ENCODE measurements around the gene ZNF691.
"Not testable (repeated sequence)": the region's sequence is repeated elsewhere in the genome, so short reads cannot be mapped to it uniquely, and the experiment has no call there.

Gene ZNF691

GRCh38 chr1:42886800-42887199 lies 40.4 kb downstream of the ZNF691 start:
- 94 to 95% methylated on average over 21 of the region's 21 CpGs for WGBS, 2 experiments (ENCODE audit: insufficient coverage in 2 of 2)
- Histone ChIP-seq H3K36me3 (ENCODE audit: control insufficient read depth, insufficient read depth, low read length) (no peaks in the 10 kb centered on the region), H3K9me3 (ENCODE audit: control insufficient read depth, low read length) (no peaks in the 10 kb centered on the region), H3K4me3 (ENCODE audit: extremely low read depth, insufficient read depth, low read length, poor library complexity, severe bottlenecking) (no peak overlapping the region), H3K27ac (ENCODE audit: low read depth, low read length, severe bottlenecking) (no peak overlapping the region), H3K4me1 (ENCODE audit: control insufficient read depth, insufficient read depth, low read length, poor library complexity, severe bottlenecking) (no peaks in the 10 kb centered on the region)

DNA sequence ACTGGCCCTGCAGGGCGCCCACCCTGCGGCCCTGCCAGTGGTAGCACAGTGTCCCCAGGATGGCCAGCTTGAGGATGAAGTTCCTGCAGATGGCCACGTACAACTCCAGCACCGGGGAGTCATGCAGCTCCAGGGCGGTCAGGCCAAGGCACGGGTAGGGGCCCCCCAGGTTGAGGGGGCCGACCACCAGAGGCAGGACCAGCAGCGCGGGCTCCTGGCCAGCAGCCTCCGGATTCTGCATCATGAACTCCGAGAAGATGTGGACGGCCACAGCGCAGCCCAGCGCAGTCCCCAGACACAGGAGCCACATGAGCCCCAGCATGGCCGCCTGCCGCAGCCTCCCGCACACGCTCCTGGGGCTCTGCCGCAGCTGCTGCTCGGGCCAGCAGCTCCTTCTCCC lies 41.0 kb downstream of the ZNF691 start:
- Histone ChIP-seq H3K9me3 (ENCODE audit: control insufficient read depth, low read length) (no peaks in the 10 kb centered on the region), H3K4me1 (ENCODE audit: control insufficient read depth, insufficient read depth, low read length, poor library complexity, severe bottlenecking) (no peaks in the 10 kb centered on the region), H3K36me3 (ENCODE audit: control insufficient read depth, insufficient read depth, low read length) (no peaks in the 10 kb centered on the region), H3K4me3 (ENCODE audit: extremely low read depth, insufficient read depth, low read length, poor library complexity, severe bottlenecking) (no peak overlapping the region), H3K27ac (ENCODE audit: low read depth, low read length, severe bottlenecking) (no peak overlapping the region)
- 88 to 92% methylated on average over 20 of the region's 20 CpGs for WGBS, 2 experiments (ENCODE audit: insufficient coverage in 2 of 2)

DNA sequence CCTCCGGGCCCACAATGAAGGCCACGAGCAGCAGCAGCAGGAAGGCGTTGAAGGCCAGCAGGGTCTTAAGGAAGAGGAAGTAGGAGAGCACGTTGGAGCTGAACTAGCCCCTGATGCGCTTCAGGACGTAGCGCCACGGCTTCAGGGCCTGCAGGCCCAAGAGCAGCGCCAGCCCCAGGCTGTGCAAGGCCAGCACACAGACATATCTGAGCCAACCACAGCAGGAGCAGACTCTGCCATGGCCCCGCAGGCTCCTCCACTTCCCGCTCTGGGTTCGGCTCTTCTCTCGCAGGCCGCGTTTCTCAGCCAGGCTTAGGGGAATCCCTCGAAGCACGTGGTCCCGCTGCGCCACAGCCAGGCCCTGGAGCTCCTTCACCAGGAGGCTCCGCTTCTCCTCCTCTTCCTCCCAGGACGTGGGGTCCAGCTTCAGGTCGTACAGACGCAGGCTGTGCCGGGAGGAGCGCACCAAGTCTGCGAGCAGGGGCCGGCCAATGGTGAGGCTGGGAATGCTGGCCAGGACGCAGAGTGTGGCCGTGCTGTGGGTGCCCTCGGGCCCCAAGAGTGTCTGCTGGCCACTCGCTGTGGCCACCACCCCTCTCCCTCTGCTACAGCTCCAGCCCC lies 41.7 kb downstream of the ZNF691 start:
- Histone ChIP-seq H3K4me1 (ENCODE audit: control insufficient read depth, insufficient read depth, low read length, poor library complexity, severe bottlenecking) (no peaks in the 10 kb centered on the region), H3K36me3 (ENCODE audit: control insufficient read depth, insufficient read depth, low read length) (no peaks in the 10 kb centered on the region), H3K27ac (ENCODE audit: low read depth, low read length, severe bottlenecking) (no peak overlapping the region), H3K9me3 (ENCODE audit: control insufficient read depth, low read length) (no peaks in the 10 kb centered on the region), H3K4me3 (ENCODE audit: extremely low read depth, insufficient read depth, low read length, poor library complexity, severe bottlenecking) (no peak overlapping the region)
- WGBS, 2 experiments (ENCODE audit: insufficient coverage in 2 of 2): 93 to 95% methylated on average over 25 to 27 of the region's 31 CpGs

DNA sequence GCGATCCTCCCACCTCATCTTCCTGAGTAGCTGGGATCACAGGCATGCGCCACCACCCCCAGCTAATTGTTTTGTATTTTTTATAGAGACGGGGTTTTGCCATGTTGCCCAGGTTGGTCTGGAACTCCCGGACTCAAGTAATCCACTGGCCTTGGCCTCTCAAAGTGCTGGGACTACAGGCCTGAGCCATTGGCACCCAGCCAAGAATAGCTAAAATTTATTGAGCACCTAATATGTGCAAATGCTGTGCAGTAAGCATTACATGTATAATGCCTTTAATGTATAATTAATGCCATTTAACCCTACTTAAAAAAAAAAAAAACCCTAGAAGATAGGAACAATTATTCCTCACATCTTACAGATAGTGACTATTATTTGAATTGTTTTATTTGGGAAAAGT lies 42.9 kb downstream of the ZNF691 start:
- H3K4me3 ChIP-seq (ENCODE audit: extremely low read depth, insufficient read depth, low read length, poor library complexity, severe bottlenecking): no peak overlapping the region
- no peaks in the 10 kb centered on the region for H3K9me3 ChIP-seq (ENCODE audit: control insufficient read depth, low read length)
- H3K36me3 ChIP-seq (ENCODE audit: control insufficient read depth, insufficient read depth, low read length): no peaks in the 10 kb centered on the region
- H3K4me1 ChIP-seq (ENCODE audit: control insufficient read depth, insufficient read depth, low read length, poor library complexity, severe bottlenecking): no peaks in the 10 kb centered on the region
- no peak overlapping the region for H3K27ac ChIP-seq (ENCODE audit: low read depth, low read length, severe bottlenecking)
- 54% methylated on average over 3 of the region's 4 CpGs; no CpG with 5 or more reads in 1 of the 2 experiments for whole genome bisulfite sequencing, 2 experiments (ENCODE audit: insufficient coverage in 2 of 2)

DNA sequence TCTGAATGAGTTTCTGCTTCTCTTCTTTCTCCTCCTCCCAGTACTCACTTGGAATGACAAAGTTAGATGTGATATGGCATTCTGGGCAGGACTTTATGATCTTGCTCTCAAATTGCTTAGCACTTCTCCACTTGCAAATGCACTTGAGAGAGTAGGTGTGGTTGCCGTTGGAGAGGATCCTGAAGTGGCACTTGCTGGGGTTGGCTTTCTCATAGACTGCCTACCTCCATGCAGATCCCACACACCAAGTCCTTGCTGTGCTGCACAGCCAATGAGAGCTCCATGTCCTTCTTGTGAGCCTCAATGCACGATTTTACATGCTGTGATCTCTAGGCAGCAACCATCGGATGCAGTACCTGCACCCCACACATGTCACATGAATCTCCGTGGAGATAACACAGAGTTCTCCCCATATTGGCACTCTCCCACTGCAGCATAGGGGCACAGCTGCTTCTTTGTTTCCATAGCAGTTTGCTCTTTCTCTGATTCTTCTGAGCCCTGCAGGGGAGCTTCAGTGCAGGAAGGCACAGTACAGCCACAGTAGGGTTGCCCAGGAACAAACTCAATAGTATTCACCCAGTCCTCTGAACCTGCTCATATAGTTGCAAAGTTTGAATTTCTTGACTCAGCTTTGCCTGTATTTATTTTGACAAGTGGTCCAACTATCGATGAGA lies 45.2 kb downstream of the ZNF691 start:
- no peak overlapping the region for H3K27ac ChIP-seq (ENCODE audit: low read depth, low read length, severe bottlenecking)
- 58 to 60% methylated on average over 3 to 5 of the region's 5 CpGs for WGBS, 2 experiments (ENCODE audit: insufficient coverage in 2 of 2)

DNA sequence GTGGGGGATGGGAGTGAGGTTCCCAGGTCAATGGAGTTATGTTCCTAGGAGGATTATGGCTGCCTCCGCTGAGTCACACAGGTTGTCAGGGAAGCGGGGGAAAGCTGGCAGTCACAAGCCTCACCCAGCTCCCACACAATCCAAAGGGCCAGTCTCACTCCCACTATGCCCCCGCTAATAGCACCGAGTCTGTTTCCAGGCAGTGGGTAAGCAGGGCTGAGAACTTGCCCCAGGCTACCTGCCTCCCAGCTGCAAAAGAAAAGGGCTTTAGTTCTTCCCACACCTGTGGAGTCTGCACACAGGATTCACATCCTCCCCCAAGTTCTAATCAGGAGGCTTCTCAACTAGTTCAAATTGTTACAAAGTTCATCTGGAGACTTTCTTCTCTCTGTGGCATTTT lies 53.5 kb downstream of the ZNF691 start:
- H3K9me3 ChIP-seq (ENCODE audit: control insufficient read depth, low read length); H3K4me1 ChIP-seq (ENCODE audit: control insufficient read depth, insufficient read depth, low read length, poor library complexity, severe bottlenecking); H3K27ac ChIP-seq (ENCODE audit: low read depth, low read length, severe bottlenecking); H3K36me3 ChIP-seq (ENCODE audit: control insufficient read depth, insufficient read depth, low read length); H3K4me3 ChIP-seq (ENCODE audit: extremely low read depth, insufficient read depth, low read length, poor library complexity, severe bottlenecking): not testable (repeated sequence)
- WGBS, 2 experiments (ENCODE audit: insufficient coverage in 2 of 2): 79% methylated on average over 3 of the region's 4 CpGs; no CpG with 5 or more reads in 1 of the 2 experiments

More for the DNA sequence above, 45.2 kb downstream of the ZNF691 start:
- H3K36me3 ChIP-seq (ENCODE audit: control insufficient read depth, insufficient read depth, low read length): no peaks in the 10 kb centered on the region
- H3K4me3 ChIP-seq (ENCODE audit: extremely low read depth, insufficient read depth, low read length, poor library complexity, severe bottlenecking): no peak overlapping the region
- H3K4me1 ChIP-seq (ENCODE audit: control insufficient read depth, insufficient read depth, low read length, poor library complexity, severe bottlenecking): no peaks in the 10 kb centered on the region
- H3K9me3 ChIP-seq (ENCODE audit: control insufficient read depth, low read length): no peaks in the 10 kb centered on the region

Data from mesodermal cell (in vitro differentiated cells).